ENCODE results near the gene SYK.
"Not testable (repeated sequence)": the region's sequence is repeated elsewhere in the genome, so short reads cannot be mapped to it uniquely, and the experiment has no call there.

Gene SYK

DNA sequence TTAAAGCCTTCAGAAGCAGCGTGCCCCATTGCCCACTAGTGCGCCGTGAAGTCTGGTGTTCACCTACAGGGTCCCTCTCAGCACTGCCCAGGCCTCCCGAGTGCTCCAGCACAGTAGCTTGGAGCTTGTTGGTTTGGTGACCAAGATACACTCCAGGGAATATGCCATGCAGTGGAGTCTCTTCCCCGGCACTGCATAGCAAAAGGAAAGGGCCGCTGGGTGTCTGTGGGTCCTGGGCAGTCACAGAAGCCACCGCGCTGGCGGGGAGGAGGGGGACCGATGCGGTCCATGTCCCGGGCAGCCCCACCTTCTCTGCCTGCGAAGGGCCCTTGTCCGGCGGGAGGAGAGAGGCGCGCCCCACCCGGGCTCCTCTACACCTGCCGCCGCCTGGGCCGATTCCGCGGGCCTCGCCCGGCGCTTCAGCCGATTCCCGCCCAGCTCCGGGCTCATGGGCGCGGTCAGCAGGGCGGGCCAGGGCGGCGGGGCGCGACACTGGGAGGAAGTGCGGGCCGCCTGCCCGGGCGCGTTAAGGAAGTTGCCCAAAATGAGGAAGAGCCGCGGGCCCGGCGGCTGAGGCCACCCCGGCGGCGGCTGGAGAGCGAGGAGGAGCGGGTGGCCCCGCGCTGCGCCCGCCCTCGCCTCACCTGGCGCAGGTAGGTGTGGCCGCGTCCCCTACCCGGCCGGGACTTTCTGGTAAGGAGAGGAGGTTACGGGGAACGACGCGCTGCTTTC, at the start of gene SYK:
Gene SYK, plus strand, starts transcription at position 579 of the 732 bp plus-strand sequence. CDS start 42,080 bp downstream, outside the sequence.
- peak; percentile 31 to 58 for DNase-seq

- peak in 1 of 2 experiments; percentile 47 for DNase-seq
Measured at GRCh38 chr9:90755514-90756371, 45.9 kb upstream of the SYK start.

- not testable (repeated sequence) for DNase-seq
Measured at GRCh38 chr9:90760577-90760976, 41.0 kb upstream of the SYK start.

GRCh38 chr9:90766731-90767130, 34.9 kb upstream of the SYK start:
- no peak for DNase-seq

GRCh38 chr9:90767523-90768100, 34.0 kb upstream of the SYK start:
- no peak for DNase-seq

DNA sequence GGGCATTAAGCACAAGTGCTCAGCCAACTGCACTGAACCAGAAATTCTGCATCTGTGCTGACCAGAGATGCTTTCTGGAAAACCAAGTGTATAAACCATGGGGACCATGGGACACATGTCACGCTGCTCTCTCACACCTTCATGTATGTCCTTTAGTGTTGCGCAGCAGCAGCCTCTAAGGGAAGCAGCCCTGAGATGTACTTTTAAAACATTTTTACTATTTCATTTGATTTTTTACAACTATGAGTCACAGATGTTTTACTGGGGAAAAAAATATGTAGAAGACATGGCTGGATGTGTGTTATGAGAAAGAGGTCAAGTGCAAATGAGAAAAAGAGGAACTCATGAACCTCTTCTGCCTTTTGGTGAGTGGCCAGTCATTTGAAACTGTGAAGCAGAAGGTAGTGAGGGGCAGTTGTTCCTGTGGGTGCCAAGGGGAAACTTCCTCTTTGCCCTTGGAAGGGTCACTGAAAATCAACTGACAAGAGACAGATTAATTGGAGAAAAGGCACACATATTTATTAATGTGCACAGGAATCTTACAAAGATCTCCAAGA, 31.4 kb upstream of the SYK start:
- DNase-seq, result no peak

- no peak for DNase-seq
Measured at GRCh38 chr9:90770927-90771326, 30.7 kb upstream of the SYK start.

DNA sequence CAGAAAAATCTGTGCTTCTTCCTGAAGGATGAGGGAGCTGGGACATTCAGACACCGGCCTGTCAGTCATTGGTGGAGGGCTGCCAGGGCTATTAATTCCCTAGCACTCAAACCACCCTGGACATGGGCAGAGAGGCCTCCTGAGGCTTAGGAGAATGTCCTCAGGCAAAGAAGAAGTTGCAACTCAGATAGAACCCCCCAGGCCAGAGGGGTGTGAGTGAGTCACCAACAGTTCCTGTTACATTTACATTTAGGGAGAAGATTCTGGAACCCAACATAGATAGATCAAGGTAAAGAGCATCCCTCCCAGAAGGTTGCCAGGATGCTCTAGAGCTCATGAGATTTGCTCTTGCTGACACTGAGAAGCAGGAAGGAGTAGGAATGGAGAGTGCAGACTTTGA, 29.2 kb upstream of the SYK start:
- DNase-seq, result no peak

DNA sequence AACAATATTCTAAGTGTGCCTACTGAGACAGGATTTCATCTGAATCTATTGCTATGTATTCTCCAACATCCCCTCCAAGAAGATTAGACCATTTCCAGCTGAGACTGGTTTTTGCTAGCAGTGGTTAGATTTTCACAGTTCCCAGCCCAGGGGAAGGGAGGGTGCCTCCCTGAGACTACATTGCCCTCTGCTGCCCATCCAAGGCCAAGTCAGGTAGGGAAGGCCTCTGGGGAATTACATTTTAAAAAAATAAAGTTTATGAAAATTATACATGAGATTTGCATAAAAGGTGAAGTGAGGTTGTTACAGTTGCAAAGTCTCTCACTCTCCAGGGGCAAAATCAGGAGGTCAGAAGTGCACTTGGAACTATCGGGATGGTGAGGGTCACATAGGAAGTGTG, 28.0 kb upstream of the SYK start:
- DNase-seq, result no peak

DNA sequence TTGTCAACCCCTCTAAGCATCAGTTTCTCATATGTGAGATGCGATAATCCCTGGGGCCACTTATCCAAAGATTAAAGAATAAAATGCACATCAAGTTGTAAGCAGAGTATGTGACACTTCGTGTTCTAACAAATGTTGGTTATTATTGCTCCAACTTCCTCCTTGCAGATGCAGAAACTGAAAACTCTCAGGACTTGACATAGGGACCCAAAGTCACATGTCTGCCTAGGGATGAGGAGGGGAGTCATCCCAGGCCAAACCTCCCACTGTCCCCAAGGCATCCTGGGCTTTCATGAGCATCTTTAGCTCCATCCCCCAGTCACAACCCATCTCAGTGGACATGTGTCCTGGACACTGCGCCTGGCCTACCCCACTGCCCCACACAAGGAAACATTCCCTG, 27.5 kb upstream of the SYK start:
- no peak for DNase-seq

DNA sequence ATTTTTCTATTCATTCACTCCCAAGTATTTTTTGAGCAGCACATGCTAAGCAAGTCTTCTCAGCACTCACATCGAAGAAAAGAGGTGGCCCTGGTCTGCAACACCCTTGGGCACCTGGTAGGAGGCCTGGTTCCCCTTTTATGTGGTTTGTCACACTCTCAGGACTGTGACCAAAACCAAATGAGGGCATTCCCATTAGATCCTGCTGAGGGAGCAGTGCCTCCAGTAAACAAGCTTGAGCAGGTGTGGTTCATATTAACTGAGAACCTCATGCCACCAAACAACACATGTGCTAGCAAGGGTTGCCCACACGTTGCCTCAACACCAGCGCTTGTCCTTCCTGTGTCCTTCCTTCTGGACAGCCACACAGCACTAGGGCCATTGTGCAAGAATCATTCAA, 26.9 kb upstream of the SYK start:
- DNase-seq, result no peak

GRCh38 chr9:90775657-90776056, 26.0 kb upstream of the SYK start:
- no peak for DNase-seq

- no peak for DNase-seq
Measured at GRCh38 chr9:90778746-90779145, 22.9 kb upstream of the SYK start.

DNA sequence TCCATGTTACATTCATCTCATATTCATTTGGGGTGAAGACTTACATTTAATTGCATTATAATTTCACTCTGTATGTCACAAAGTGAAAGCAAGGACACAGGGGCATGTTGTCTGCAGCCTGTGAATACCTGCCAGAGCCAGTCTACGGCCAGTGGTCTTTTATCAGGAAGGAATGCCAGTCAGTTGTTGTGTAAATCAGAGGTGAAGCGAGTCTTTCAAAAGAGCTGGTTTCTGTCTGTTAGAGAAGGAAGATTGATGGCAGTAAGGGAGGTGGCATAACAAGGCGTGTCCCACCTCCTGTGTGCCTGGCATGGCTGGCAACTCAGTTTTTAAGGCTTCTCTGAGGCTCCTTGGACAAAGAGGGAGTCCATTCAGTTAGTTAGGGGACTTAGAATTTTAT, 18.1 kb upstream of the SYK start:
- DNase-seq, result no peak

GRCh38 chr9:90783964-90784363, 17.7 kb upstream of the SYK start:
- no peak for DNase-seq

GRCh38 chr9:90787771-90788460, 13.7 kb upstream of the SYK start:
- no peak for DNase-seq

DNA sequence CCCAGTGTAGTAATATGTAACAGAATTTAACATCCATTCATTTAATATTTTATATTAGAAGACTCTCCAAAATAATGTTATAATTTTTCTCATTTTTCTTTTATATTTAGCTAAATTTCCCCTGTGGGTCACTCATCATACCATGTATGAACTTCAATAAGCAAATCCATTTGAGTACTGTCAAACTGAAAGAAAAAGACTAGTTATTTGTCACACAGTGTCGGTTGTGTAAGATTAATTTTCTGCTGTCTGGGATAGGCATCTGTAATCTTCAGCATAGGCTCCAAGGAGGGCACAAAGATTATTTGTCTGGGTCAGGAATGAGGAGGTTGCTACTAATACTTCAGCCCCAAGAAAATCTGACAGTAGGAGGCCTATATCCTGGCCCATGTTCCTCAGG, 13.1 kb upstream of the SYK start:
- not testable (repeated sequence) for DNase-seq

DNA sequence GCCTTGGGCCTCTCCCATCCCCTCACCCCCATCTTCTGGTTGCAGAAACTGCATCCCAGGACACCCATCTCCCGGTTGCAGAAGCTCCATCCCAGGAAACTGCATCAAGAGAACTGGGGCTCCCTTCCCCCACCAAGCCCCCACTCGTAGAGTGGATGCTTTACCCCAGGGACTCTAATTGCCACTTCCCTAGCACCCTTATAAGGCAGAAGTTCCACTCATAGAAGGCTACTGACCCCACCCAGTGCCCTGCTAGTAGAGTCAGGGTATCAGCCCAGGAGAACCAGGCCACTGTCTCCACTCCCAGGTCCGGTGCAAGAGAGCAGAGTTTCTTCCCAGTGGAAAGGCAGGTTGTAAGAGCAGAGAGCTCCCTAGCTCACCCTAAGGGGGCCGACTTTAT, 12.2 kb upstream of the SYK start:
- no peak for DNase-seq

DNA sequence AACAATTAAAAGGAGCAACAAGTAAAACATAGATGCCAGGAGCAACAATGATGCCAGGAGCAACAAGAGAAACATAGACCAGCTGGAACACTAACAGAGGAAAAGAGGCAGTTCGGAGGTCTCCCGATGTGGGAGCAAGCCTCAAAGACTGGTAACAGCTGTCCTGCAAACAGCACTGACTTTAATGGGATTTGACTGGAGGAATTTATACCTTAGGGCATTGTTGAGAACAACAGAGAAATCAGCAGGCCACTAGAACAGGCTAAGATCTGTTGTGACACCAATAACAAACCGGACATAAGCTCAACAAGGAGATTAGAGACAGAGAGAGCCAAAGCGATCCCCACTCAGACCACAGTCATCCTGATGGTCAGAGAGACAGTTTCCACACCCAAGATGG, 11.8 kb upstream of the SYK start:
- DNase-seq, result no peak

- not testable (repeated sequence) for DNase-seq
Measured at GRCh38 chr9:90793024-90793423, 8.6 kb upstream of the SYK start.

- DNase-seq, result no peak
Measured at GRCh38 chr9:90793729-90794128, 7.9 kb upstream of the SYK start.

GRCh38 chr9:90795084-90795483, 6.5 kb upstream of the SYK start:
- no peak for DNase-seq

GRCh38 chr9:90795871-90796317, 5.7 kb upstream of the SYK start:
- no peak for DNase-seq

Measured in NCI-H187 (cell line).